H1 (cell line): ENCODE results near the gene CACNB4. TPM values are rescaled to one million over a fixed set of nuclear protein-coding genes. Genes with fewer than 3 reads are reported as not detected.

Source experiments
- CTCF ChIA-PET: fragments of 300-600 bp; sonication (Branson Sonifier 250); formaldehyde crosslinking; loops from one replicate; lab custom pipeline; 2021; ENCODE audit not compliant: partially characterized antibody; lab: Charles Lee
- POLR2A ChIA-PET: fragments of 300-600 bp; sonication (Branson Sonifier 250); formaldehyde crosslinking; loops from one replicate; lab custom pipeline; 2021; ENCODE audit warnings: inconsistent platforms; ENCODE audit not compliant: partially characterized antibody; lab: Charles Lee
- DNase-seq, 2 experiments: peaks; one replicate each; pipeline versions ENCODE4 v3.0.0 to v3.0.0-alpha.2; 2010 to 2022; ENCODE audit warnings: low spot score in 2 of 2, low read depth in 1 of 2, mixed read lengths in 1 of 2
- FAIRE-seq: peaks from 2 replicates; lab custom pipeline; 2011; peaks lifted over from hg19 to GRCh38; lab: Jason Lieb, UNC
- H2AFZ ChIP-seq: 2 replicates; pipeline ENCODE4 v1.8.1; 2012; ENCODE audit warnings: low read length, inconsistent platforms
- H2AK5ac ChIP-seq: 2 replicates; pipeline ENCODE4 v1.6.1; 2013; ENCODE audit warnings: low read depth, low read length
- H2BK120ac ChIP-seq: replicated peaks from 2 replicates; pipeline ENCODE3; 2013; ENCODE audit warnings: low read depth, low read length, inconsistent platforms
- H2BK12ac ChIP-seq: 2 replicates; pipeline ENCODE4 v1.6.1; 2013; ENCODE audit warnings: low read depth, low read length
- H2BK15ac ChIP-seq: 2 replicates; pipeline ENCODE4 v1.6.1; 2013; ENCODE audit warnings: low read length
- H2BK20ac ChIP-seq: 2 replicates; pipeline ENCODE4 v1.6.1; 2013; ENCODE audit warnings: low read length
- H2BK5ac ChIP-seq: 2 replicates; pipeline ENCODE4 v1.6.1; 2013; ENCODE audit warnings: low read depth, low read length
- H3K14ac ChIP-seq: 2 replicates; pipeline ENCODE4 v1.6.1; 2013; ENCODE audit warnings: inconsistent platforms; ENCODE audit not compliant: insufficient read length
- H3K18ac ChIP-seq: 2 replicates; pipeline ENCODE4 v1.6.1; 2013; ENCODE audit warnings: low read length; ENCODE audit errors: extremely low read depth
- H3K23ac ChIP-seq: 2 replicates; pipeline ENCODE4 v1.6.1; 2013; ENCODE audit warnings: inconsistent platforms; ENCODE audit not compliant: insufficient read length
- H3K23me2 ChIP-seq: 2 replicates; pipeline ENCODE4 v1.6.1; 2013; ENCODE audit warnings: low read depth, low read length
- H3K27ac ChIP-seq: 2 replicates; pipeline ENCODE4 v1.6.1; 2011; ENCODE audit warnings: low read depth, low read length, inconsistent platforms
- H3K27me3 ChIP-seq, 4 experiments: replicated peaks in 1 of 4; 1 replicate in 1 of 4; 2 replicates in 3 of 4; pipeline versions ENCODE4 v1.6.1 to v1.8.1; 2011 to 2013; ENCODE audit warnings: low read length in 3 of 4, mild to moderate bottlenecking in 3 of 4, inconsistent platforms in 2 of 4, mixed read lengths in 2 of 4, moderate library complexity in 1 of 4; ENCODE audit not compliant: control insufficient read depth in 3 of 4, insufficient read depth in 3 of 4; ENCODE audit errors: extremely low read depth in 1 of 4
- H3K36me3 ChIP-seq, 4 experiments: 2 replicates each; pipeline versions ENCODE4 v1.6.1 to v1.8.1; 2011 to 2013; ENCODE audit warnings: mild to moderate bottlenecking in 4 of 4, low read length in 3 of 4, moderate library complexity in 2 of 4, control low read depth in 1 of 4, inconsistent platforms in 1 of 4; ENCODE audit not compliant: insufficient read depth in 4 of 4, control insufficient read depth in 2 of 4
- H3K4ac ChIP-seq: replicated peaks from 2 replicates; pipeline ENCODE3; 2013; ENCODE audit warnings: low read length, low read depth, mixed read lengths, inconsistent platforms; ENCODE audit not compliant: insufficient read length
- H3K4me1 ChIP-seq, 4 experiments: replicated peaks in 1 of 4; 1 replicate in 1 of 4; 2 replicates in 3 of 4; pipeline versions ENCODE4 v1.6.1 to v1.8.1; 2011 to 2013; ENCODE audit warnings: low read length in 3 of 4, inconsistent platforms in 2 of 4, mixed read lengths in 1 of 4; ENCODE audit not compliant: insufficient read depth in 4 of 4, control insufficient read depth in 3 of 4
- H3K4me2 ChIP-seq, 2 experiments: 2 replicates each; pipeline versions ENCODE4 v1.6.1 to v1.8.1; 2011 to 2013; ENCODE audit warnings: low read depth in 2 of 2, low read length in 2 of 2, control low read depth in 1 of 2, inconsistent platforms in 1 of 2, mild to moderate bottlenecking in 1 of 2; ENCODE audit not compliant: insufficient read depth in 1 of 2
- H3K4me3 ChIP-seq, 4 experiments: fragments of 200-600, 300-600 bp in 1 of 4; sonication (generic), shearing (Covaris generic), sonication (Bioruptor Twin) in 1 of 4; 2 replicates each; pipeline versions ENCODE4 v1.5.1 to v1.8.1; 2011 to 2016; ENCODE audit warnings: low read length in 4 of 4, low read depth in 3 of 4, control low read depth in 2 of 4, inconsistent platforms in 2 of 4, mild to moderate bottlenecking in 2 of 4, mixed read lengths in 1 of 4, moderate library complexity in 1 of 4; ENCODE audit not compliant: insufficient read depth in 2 of 4; ENCODE audit errors: extremely low read depth in 1 of 4
- H3K56ac ChIP-seq: replicated peaks from 2 replicates; pipeline ENCODE3; 2013; ENCODE audit warnings: low read depth, mild to moderate bottlenecking, mixed read lengths, low read length, inconsistent platforms; ENCODE audit not compliant: insufficient read length
- H3K79me1 ChIP-seq: 2 replicates; pipeline ENCODE4 v1.6.1; 2013; ENCODE audit warnings: low read depth, low read length, control low read depth
- H3K79me2 ChIP-seq, 2 experiments: 2 replicates each; pipeline versions ENCODE4 v1.6.1 to v1.8.1; 2012 to 2013; ENCODE audit warnings: low read length in 2 of 2, mild to moderate bottlenecking in 2 of 2, inconsistent platforms in 1 of 2; ENCODE audit not compliant: insufficient read depth in 2 of 2, control insufficient read depth in 1 of 2
- H3K9ac ChIP-seq, 4 experiments: replicated peaks in 1 of 4; 1 replicate in 1 of 4; 2 replicates in 3 of 4; pipeline versions ENCODE4 v1.6.1 to v1.8.1; 2011 to 2013; ENCODE audit warnings: low read depth in 3 of 4, low read length in 3 of 4, control low read depth in 2 of 4, mild to moderate bottlenecking in 2 of 4, moderate library complexity in 2 of 4, inconsistent platforms in 1 of 4; ENCODE audit errors: extremely low read depth in 1 of 4
- H3K9me3 ChIP-seq, 2 experiments: 2 replicates each; pipeline versions ENCODE4 v1.6.1 to v1.8.1; 2012 to 2013; ENCODE audit warnings: mild to moderate bottlenecking in 2 of 2, moderate library complexity in 2 of 2, control low read depth in 1 of 2, inconsistent platforms in 1 of 2, low read depth in 1 of 2, low read length in 1 of 2, mixed read lengths in 1 of 2; ENCODE audit not compliant: insufficient read depth in 2 of 2
- H4K20me1 ChIP-seq, 2 experiments: replicated peaks in 1 of 2; 2 replicates each; pipeline versions ENCODE3 to v1.8.1; 2011 to 2013; ENCODE audit warnings: inconsistent platforms in 2 of 2, low read length in 2 of 2, mild to moderate bottlenecking in 1 of 2; ENCODE audit not compliant: insufficient read depth in 2 of 2, control insufficient read depth in 1 of 2
- H4K5ac ChIP-seq: 2 replicates; pipeline ENCODE4 v1.6.1; 2013; ENCODE audit warnings: low read length, low read depth, mixed read lengths, inconsistent platforms; ENCODE audit not compliant: insufficient read length
- H4K8ac ChIP-seq: 2 replicates; pipeline ENCODE4 v1.8.0; 2013; ENCODE audit warnings: mild to moderate bottlenecking, moderate library complexity, low read length, inconsistent platforms; ENCODE audit not compliant: insufficient read depth; ENCODE audit errors: extremely low read depth
- H4K91ac ChIP-seq: replicated peaks from 2 replicates; pipeline ENCODE3; 2013; ENCODE audit warnings: low read length, mixed read lengths, inconsistent platforms; ENCODE audit not compliant: insufficient read length
- WGBS, 2 experiments: shearing (Covaris generic) in 1 of 2; methylation state at CpG; one replicate each; pipeline versions ENCODE4 v1.1.6 to v1.1.7; 2013 to 2015; ENCODE audit warnings: low lambda C conversion rate in 2 of 2, mixed read lengths in 2 of 2, inconsistent platforms in 1 of 2, low coverage in 1 of 2, missing lambda C conversion rate in 1 of 2; ENCODE audit not compliant: insufficient replicate concordance in 2 of 2, insufficient coverage in 1 of 2, insufficient read length in 1 of 2; ENCODE audit errors: extremely low coverage in 1 of 2, missing lambda C conversion rate in 1 of 2; 5-methylcytosine and 5-hydroxymethylcytosine counted together
- polyA plus RNA-seq, 7 experiments: library from polyadenylated mRNA; depleted of rRNA in 3 of 7; stranded (reverse) in 5 of 7; unstranded in 2 of 7; fragments of >200 nt in 5 of 7; fragments of 200-250 nt in 2 of 7; gene quantifications; 1 replicate in 5 of 7; 2 replicates in 1 of 7; 4 replicates in 1 of 7; pipeline versions ENCODE4 v1.2.1 to v1.2.3, GENCODE V29; 2011 to 2013; ENCODE audit warnings: missing spikeins in 2 of 7, mixed read lengths in 2 of 7
- total RNA-seq: library from RNA; stranded (reverse); fragmentation: NEBNext Ultra II Directional; extraction: Animal tissue kit (Norgen Biotek cat#: 25700); gene quantifications from 2 replicates; pipeline ENCODE4 v1.2.1, GENCODE V29; 2021
- TF ChIP-seq, protein P1 (sequence below), 3 experiments: IDR thresholded peaks; 1 replicate in 2 of 3; 2 replicates in 1 of 3; pipeline versions ENCODE4 v1.5.1 to v1.6.1; 2011; ENCODE audit warnings: low read length in 3 of 3, mild to moderate bottlenecking in 3 of 3, inconsistent platforms in 2 of 3, low read depth in 1 of 3, moderate library complexity in 1 of 3; ENCODE audit not compliant: insufficient read depth in 1 of 3; ENCODE audit errors: control extremely low read depth in 1 of 3

CACNB4 gene
- total and polyA plus RNA-seq, 2 of the 8 experiments (the other 6 are each of a cell fraction or from before 2014, with no cell fraction given) = 2.0 to 4.0 TPM

DNA sequence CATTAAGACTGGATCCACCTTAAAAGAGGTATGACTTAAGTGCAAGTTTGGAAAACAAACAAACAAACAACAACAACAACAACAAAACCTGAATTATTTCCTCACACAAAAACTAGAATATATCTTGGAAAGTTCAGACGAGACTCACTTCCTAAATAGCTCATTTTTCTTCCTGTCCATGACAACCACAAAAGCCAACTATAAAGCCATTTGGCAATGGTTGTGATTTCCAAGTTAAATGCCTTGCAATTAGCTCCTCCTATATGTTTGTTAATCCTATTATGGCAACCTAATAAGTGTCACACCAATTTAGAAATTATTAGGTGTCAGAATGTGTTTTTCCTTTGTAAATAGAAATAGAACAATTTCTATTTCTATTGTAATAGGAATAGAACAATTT, 179.1 kb downstream of the CACNB4 start:
- no peak for FAIRE-seq
- CTCF ChIA-PET = no interaction called here

More for the DNA sequence above, 179.1 kb downstream of the CACNB4 start:
- Histone ChIP-seq H3K18ac (no peak overlapping the region), H4K5ac (no peak overlapping the region), H4K91ac (no peak overlapping the region), H3K9me3 (no peaks in the 10 kb centered on the region), H3K56ac (no peak overlapping the region), H3K4ac (no peak overlapping the region), H4K20me1 (no peaks in the 10 kb centered on the region), H3K4me2 (no peak overlapping the region), H2BK12ac (no peak overlapping the region), H3K79me1 (no peaks in the 10 kb centered on the region), H4K8ac (no peak overlapping the region), H3K23me2 (no peaks in the 10 kb centered on the region), H3K27ac (no peak overlapping the region), H3K27me3 (no peaks in the 10 kb centered on the region), H3K79me2 (no peaks in the 10 kb centered on the region), H2BK15ac (no peak overlapping the region), H3K23ac (no peak overlapping the region), H2BK120ac (no peak overlapping the region), H2BK5ac (no peak overlapping the region), H3K9ac (no peak overlapping the region), H3K4me3 (no peak overlapping the region), H2AK5ac (no peak overlapping the region), H2AFZ (no peak overlapping the region), H3K36me3 (no peaks in the 10 kb centered on the region), H3K14ac (no peak overlapping the region), H2BK20ac (no peak overlapping the region), H3K4me1 (no peaks in the 10 kb centered on the region; a peak in 1 of 7 replicates)
- POLR2A ChIA-PET = no interaction called here
- TF ChIP-seq, protein P1, sequence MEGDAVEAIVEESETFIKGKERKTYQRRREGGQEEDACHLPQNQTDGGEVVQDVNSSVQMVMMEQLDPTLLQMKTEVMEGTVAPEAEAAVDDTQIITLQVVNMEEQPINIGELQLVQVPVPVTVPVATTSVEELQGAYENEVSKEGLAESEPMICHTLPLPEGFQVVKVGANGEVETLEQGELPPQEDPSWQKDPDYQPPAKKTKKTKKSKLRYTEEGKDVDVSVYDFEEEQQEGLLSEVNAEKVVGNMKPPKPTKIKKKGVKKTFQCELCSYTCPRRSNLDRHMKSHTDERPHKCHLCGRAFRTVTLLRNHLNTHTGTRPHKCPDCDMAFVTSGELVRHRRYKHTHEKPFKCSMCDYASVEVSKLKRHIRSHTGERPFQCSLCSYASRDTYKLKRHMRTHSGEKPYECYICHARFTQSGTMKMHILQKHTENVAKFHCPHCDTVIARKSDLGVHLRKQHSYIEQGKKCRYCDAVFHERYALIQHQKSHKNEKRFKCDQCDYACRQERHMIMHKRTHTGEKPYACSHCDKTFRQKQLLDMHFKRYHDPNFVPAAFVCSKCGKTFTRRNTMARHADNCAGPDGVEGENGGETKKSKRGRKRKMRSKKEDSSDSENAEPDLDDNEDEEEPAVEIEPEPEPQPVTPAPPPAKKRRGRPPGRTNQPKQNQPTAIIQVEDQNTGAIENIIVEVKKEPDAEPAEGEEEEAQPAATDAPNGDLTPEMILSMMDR (IDR thresholded peaks at IDR 0.05; ENCODE audit: control extremely low read depth in 1 of 3, insufficient read depth in 1 of 3, low read depth in 1 of 3, low read length in 3 of 3) = no peak
- WGBS, 2 experiments = 86% methylated on average over 1 of the region's 1 CpG; no CpG with 5 or more reads in 1 of the 2 experiments
- DNase-seq = no peak
